ENCODE results near the gene WDR46.

Gene WDR46

DNA sequence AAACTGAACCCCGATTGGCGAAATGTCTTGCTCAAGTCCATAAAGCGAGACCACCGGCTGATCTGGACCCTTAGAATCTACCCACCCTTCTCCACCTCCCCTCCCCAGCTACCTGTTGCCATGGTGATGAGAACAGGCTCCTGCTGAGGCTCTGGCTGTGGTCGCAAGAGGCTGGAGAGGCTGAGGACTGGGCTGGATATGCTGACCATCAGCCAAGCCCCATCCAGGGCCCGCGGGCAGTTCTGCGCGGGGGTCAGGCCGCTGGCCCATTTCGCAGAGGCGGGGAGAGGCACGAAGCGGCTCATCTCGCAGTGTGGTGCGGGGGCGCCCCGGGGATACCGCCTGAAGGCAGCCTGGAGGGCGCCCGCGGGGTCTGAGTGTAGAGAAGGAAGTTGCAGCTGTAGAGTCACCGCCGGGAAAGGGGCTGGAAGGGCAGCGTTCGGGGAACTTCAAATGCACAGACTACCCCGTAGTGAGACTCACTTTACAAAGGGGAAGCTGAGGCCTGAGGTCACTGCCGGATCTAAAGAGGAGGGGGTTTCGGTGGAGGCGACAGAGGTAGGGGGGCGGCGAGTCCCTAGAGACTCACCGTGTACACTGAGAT is 24.2 kb upstream of the WDR46 start:
- peak; percentile 43 for DNase-seq

- DNase-seq = peak; percentile 94
Observed at GRCh38 chr6:33312361-33313104, 23.5 kb upstream of the WDR46 start.

- no peak for DNase-seq
Observed at GRCh38 chr6:33306356-33306755, 17.3 kb upstream of the WDR46 start.

GRCh38 chr6:33305052-33305451 is 16.0 kb upstream of the WDR46 start:
- DNase-seq = no peak

- DNase-seq = no peak
Observed at GRCh38 chr6:33304216-33304615, 15.2 kb upstream of the WDR46 start.

- DNase-seq = no peak
Observed at GRCh38 chr6:33301877-33302276, 12.8 kb upstream of the WDR46 start.

GRCh38 chr6:33299237-33299944 is 10.4 kb upstream of the WDR46 start:
- peak; percentile 96 for DNase-seq

GRCh38 chr6:33298773-33299236 is 9.8 kb upstream of the WDR46 start, which contains the start of gene RGL2:
RGL2 (minus strand) TSS chr6:33298942; CDS start chr6:33298610, 332 bp downstream.
- peak; percentile 75 for DNase-seq

DNA sequence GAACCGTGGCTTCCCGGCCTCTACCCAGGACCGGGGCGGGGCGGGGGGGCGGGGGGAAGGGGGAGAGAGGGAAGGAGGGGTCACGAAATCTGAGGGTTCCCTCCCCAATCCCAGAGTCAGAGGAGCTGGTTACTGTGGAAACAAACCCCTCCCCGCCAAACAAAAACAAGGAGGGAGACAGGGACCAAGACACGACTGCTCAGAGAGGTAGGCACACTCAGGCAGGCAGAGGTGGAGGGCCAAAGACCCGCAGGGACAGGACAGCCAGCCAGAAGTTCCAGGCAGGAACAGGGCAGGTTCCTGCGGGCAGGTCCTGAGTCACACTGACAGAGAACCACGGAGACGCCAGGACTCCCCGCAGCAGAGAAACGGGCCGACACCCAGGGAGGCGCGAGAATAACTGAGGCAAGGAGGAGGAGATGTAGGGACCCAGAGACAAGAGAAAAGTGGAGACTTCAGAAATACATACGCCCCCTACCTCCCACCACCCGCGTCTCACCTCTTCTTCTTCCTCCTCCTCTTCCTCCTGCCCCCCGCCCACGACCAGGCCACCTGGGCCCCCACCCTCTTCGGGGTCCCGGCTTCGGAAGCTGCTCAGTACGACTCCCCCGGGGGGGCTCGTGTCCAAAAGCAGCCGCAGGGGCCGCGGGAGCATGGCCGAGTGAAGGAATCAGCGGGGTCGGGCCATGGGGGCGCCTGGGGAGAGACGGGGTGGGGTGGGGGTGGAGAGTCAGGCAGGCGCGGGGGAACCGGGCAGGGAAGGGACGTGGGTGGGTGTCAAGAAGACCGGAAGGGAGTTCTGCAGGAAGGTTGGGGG is 9.1 kb upstream of the WDR46 start:
- DNase-seq = peak; percentile 87

DNA sequence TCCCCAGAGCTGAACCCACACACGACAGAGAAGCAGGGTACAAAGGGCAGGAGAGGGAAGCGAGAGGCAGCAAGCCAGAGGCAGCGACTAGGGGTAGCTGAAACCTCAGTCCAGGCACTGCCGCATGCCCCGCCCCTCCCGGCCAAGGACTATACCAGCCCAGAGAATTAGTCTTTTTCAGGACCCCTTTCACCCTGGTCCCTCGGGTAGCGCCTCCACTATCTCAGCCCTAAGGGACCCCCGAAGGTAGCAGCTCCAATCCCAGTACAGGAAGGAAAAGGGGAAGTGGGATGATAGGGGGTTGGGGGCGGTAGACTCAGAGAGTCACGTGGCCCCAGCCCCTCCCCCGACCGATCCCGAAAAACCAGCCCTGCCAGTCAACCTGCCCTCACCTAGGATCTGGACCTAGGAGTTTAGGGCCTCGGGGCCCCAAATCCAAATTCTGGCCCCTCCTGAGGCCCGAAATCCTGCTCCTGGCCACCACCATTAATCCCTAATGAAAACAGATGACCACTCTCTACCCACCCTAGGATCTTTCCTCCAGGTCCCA is 8.4 kb upstream of the WDR46 start:
- DNase-seq = no peak

- no peak for DNase-seq
Observed at GRCh38 chr6:33296797-33297405, 7.9 kb upstream of the WDR46 start.

DNA sequence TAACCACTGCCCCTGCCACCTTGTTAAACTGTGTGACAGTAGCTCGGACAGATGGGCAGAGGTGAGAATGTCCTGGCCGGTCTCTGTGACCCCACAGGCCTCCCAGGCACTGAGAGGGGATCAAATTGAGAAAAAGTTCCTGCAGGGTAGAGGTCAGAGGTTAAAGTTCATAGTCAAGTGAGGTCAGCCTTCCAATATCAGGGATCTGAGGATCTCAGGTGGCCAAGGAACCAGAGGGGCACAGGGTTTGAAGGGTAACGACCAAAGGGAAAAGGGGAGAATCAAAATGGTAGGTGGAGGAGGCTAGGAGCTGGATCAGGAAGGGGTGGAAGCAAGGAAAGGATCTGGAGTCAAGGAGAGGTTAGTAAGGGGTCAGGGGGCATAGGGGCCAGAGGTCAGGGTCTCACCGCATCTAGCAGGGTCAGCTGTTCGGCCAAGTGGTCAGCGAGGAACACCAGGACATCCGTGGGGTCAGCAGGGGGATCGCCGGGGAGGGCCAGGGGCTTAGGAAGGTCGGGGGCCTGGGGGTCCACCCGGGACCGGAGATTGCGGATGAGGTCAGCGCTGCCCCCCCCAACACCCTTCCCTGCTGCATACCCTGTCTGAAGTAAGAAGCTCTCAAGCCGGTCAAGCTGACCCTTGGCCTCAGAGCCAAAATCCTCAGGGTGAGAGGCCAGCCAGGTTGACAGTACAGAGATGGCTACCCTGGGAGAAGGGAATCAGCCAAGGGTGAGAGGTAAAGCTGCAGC is 6.8 kb upstream of the WDR46 start:
- DNase-seq = no peak

- DNase-seq = no peak
Observed at GRCh38 chr6:33294086-33294823, 5.2 kb upstream of the WDR46 start.

GRCh38 chr6:33292996-33293682 is 4.1 kb upstream of the WDR46 start:
- DNase-seq = no peak

DNA sequence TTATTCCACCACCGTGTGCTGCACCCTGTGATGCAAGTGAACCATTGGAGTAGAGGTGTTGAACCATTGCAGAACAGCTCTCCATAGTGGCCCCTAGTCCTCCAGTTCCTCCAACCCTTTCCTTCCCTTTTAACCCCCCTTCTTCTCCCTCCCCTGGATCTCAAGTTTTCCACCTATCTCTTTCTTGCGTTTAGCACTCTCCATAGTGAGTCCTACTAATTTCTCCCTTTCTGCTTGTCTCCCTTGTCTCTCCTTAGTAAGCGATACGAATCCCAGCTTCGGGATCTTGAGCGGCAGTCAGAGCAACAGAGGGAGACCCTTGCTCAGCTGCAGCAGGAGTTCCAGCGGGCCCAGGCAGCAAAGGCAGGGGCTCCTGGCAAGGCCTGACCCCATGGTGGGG is 1.4 kb upstream of the WDR46 start:
- DNase-seq = no peak

- DNase-seq = no peak
Observed at GRCh38 chr6:33289784-33290315, 811 bp upstream of the WDR46 start.

DNA sequence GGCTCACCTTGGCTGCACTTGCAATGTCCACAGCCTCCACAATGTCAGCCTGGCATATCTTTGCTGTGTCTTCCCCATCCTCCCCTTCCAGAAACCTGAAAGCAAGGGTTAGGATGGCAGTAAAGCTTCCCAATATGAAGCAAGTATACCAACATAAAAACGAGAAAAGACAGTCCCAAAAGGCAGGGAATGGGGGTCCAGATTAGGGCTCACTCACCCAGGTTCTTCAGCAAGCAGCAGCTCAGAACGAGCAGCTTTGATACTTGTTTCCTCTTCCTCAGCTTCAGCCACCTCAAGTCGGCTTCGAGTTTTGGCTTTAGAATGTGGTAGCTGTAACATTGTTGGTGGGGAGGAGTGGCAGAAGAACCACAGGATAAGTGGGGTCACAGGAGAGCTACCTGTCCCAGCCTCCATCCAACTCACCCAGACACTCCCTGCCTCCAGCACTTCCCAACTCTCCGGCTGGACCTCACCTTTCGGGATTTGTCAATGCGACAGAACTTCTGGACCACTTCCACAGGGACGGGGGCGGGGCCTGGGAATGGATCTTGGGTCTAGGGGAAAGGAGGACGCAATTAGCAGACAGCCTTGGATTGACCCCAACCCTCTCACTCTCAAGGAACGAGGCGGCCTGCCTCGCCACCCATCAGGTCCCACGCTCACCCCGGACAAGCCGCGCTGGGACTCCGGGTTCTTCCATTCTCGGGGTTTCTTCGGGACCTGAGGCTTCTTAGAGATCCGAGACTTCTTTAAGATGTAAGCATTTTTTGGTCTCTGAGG is 708 bp downstream of the WDR46 start:
- DNase-seq = no peak

DNA sequence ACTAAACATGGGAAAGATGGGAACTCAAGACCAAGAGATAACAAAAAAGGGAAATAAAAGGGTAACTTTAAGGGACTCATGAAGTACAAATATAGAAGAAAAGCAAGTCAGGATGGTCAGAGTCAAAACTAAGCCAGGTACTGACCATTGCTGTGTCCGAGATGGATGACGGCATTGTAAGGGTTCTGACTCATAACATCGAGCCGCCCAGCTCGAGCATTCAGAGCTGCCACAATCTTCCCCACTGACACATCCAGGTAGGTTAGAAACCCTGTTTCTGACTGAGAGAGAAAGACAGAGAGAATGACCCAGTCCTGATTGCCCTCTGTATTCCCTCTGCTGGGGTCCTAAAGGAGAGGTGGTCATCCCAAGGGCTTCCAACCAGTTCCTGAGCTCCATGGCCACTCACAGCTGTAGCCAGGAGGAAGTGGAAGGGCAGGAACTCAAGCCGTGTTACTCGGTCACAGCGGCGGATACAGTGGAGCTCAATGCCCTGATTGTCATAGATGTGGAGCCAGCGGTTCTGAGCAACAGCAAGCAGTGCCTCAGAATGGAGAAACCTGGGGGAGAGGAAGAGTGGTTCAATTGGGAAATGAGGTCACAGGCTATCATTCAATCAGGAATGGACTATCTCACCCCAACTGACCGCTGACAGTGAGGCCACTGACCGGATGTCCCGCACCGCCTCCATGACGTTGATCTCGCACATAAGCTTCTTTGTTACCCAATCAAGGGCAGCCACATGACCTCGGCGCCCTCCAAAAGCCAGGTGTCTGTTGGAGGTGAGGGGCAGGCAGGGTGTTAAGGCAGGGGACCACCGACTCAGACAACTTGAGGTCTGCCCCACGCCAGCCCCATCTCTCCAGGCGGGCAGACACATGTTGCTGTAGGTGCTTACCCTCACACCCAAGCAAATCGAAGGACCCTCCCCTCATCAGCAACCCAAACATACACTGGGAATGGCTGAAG is 1.8 kb downstream of the WDR46 start:
- DNase-seq = no peak
